ENCODE measurements around the gene PPP2R5E. TPM values are rescaled to one million over a fixed set of nuclear protein-coding genes. Genes with fewer than 3 reads are reported as not detected.

Gene PPP2R5E
- total and polyA plus RNA-seq, 9 of the 15 experiments (the other 6 are each of a cell fraction or from before 2014, with no cell fraction given): 4.2 to 30.3 (median 11.0) TPM

DNA sequence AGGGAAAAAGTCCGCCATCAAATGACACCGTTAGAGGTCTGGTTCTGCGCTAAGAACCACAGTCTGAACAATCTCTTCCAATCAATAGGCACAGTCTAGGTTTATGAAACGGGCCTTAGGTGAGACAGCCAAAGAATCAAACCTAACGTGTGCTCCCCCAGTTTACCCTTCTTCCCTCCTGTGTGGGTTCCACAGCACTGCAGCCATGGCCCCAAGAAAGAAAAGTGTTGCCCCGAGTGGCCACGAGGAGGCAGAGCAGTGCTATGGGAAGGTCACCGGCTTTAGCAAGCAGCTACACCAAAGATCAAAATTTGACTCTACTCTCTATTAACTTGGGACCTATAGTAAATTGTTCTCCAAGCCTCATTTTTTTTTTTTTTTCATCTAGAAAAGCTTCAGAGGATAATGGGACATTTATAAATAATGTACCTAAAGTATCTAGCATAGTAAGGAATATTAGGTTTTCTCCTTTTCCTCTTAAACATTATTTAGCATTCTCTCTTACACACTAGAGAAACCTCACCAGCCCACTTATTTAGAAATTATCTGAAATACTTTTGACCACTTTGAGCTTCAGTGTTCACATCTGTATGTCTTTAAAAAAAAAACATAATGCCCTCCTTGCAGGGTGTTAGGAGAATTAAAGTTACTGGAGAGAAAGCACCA, 154.3 kb downstream of the PPP2R5E start (continued):
- peak; percentile 63 to 79 (median 74) for TF ChIP-seq CTCF (IDR thresholded peaks at IDR 0.05 in 2 of 3, conservative IDR thresholded peaks at IDR 0.05 in 1 of 3; ENCODE audit: insufficient read depth in 2 of 3, low read depth in 1 of 3, low read length in 3 of 3)
- TF ChIP-seq NFYB (IDR thresholded peaks at IDR 0.05; ENCODE audit: extremely low read depth, insufficient read length): no peak
- no peak for TF ChIP-seq XRCC4 (IDR thresholded peaks at IDR 0.05; ENCODE audit: extremely low read depth, insufficient read depth, insufficient read length)
- TF ChIP-seq FOXJ2 (tag; IDR thresholded peaks at IDR 0.05): no peak
- no peak for TF ChIP-seq ZBTB7A (IDR thresholded peaks at IDR 0.05; ENCODE audit: borderline replicate concordance, control insufficient read depth, low read depth, low read length)
- TF ChIP-seq, protein P1, sequence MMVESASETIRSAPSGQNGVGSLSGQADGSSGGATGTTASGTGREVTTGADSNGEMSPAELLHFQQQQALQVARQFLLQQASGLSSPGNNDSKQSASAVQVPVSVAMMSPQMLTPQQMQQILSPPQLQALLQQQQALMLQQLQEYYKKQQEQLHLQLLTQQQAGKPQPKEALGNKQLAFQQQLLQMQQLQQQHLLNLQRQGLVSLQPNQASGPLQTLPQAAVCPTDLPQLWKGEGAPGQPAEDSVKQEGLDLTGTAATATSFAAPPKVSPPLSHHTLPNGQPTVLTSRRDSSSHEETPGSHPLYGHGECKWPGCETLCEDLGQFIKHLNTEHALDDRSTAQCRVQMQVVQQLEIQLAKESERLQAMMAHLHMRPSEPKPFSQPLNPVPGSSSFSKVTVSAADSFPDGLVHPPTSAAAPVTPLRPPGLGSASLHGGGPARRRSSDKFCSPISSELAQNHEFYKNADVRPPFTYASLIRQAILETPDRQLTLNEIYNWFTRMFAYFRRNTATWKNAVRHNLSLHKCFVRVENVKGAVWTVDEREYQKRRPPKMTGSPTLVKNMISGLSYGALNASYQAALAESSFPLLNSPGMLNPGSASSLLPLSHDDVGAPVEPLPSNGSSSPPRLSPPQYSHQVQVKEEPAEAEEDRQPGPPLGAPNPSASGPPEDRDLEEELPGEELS (CRISPR knock-in tag; IDR thresholded peaks at IDR 0.05; ENCODE audit: borderline replicate concordance): no peak
- TF ChIP-seq, protein P2, sequence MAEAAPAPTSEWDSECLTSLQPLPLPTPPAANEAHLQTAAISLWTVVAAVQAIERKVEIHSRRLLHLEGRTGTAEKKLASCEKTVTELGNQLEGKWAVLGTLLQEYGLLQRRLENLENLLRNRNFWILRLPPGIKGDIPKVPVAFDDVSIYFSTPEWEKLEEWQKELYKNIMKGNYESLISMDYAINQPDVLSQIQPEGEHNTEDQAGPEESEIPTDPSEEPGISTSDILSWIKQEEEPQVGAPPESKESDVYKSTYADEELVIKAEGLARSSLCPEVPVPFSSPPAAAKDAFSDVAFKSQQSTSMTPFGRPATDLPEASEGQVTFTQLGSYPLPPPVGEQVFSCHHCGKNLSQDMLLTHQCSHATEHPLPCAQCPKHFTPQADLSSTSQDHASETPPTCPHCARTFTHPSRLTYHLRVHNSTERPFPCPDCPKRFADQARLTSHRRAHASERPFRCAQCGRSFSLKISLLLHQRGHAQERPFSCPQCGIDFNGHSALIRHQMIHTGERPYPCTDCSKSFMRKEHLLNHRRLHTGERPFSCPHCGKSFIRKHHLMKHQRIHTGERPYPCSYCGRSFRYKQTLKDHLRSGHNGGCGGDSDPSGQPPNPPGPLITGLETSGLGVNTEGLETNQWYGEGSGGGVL (CRISPR knock-in tag; IDR thresholded peaks at IDR 0.05): no peak
- TF ChIP-seq SMC3 (conservative IDR thresholded peaks at IDR 0.05; ENCODE audit: insufficient read depth, low read depth, low read length): peak; percentile 70
